Stomach (tissue), 9 donors: ENCODE measurements around the gene AKIRIN2. TPM values are rescaled to one million over a fixed set of nuclear protein-coding genes. Genes with fewer than 3 reads are reported as not detected.
A peak's percentile ranks its signal among the peaks of the same experiment; 100 is the strongest.

ENCODE experiments used
- DNase-seq, 2 donors: peaks; one replicate each; pipeline versions ENCODE4 v3.0.0 to v3.0.0-alpha.2; 2013 to 2019
- H3K27ac ChIP-seq, 5 donors: fragments of 200-600 bp in 4 of 5; sonication (generic) in 4 of 5; one replicate each; pipeline ENCODE4 v1.5.1; 2013 to 2019; ENCODE audit warnings: mild to moderate bottlenecking in 1 of 5, moderate library complexity in 1 of 5
- H3K27me3 ChIP-seq, 3 donors: fragments of 200-600 bp; sonication (generic); one replicate each; pipeline ENCODE4 v1.5.1; 2017 to 2019; ENCODE audit warnings: mixed run types in 1 of 3
- H3K36me3 ChIP-seq, 4 donors: fragments of 200-600 bp; sonication (generic); 1 replicate in 3 of 4; 2 replicates in 1 of 4; pipeline ENCODE4 v1.5.1; 2016 to 2019
- H3K4me1 ChIP-seq, 4 donors: fragments of 200-600 bp; sonication (generic); one replicate each; pipeline ENCODE4 v1.5.1; 2016 to 2019
- H3K4me3 ChIP-seq, 4 donors: fragments of 200-600 bp; sonication (generic) in 3 of 4; one replicate each; pipeline ENCODE4 v1.5.1; 2016 to 2019; ENCODE audit warnings: mild to moderate bottlenecking in 1 of 4
- H3K9me3 ChIP-seq, 4 donors: fragments of 200-600 bp; sonication (generic); one replicate each; pipeline ENCODE4 v1.5.1; 2016 to 2019
- CTCF ChIP-seq, 7 experiments: fragments of 450-650 bp in 4 of 7; fragments of 200-600 bp in 3 of 7; sonication (generic) in 3 of 7; IDR thresholded peaks; one replicate each; pipeline ENCODE4 v1.5.1; 2016 to 2019; ENCODE audit warnings: antibody characterized with exemption in 7 of 7, control low read depth in 2 of 7, mild to moderate bottlenecking in 1 of 7
- EP300 ChIP-seq: sonication (generic); formaldehyde crosslinking; IDR thresholded peaks from one replicate; pipeline ENCODE4 v1.6.1; 2017; ENCODE audit warnings: antibody characterized with exemption
- POLR2A ChIP-seq, 4 donors: fragments of 450-650 bp; IDR thresholded peaks; one replicate each; pipeline ENCODE4 v1.6.1; 2016; ENCODE audit warnings: antibody characterized with exemption in 4 of 4, control low read depth in 2 of 4, mild to moderate bottlenecking in 1 of 4, moderate library complexity in 1 of 4
- POLR2AphosphoS5 ChIP-seq, 3 donors: sonication (generic); formaldehyde crosslinking; IDR thresholded peaks; one replicate each; pipeline ENCODE4 v1.6.1; 2016; ENCODE audit warnings: antibody characterized with exemption in 3 of 3
- WGBS, 5 donors: extraction: QIAGEN DNeasy Blood & Tissue Kit in 3 of 5; methylation state at CpG; one replicate each; pipeline versions ENCODE4 v1.1.5 to v1.1.7; 2013 to 2018; 5-methylcytosine and 5-hydroxymethylcytosine counted together
- intact Hi-C: fragments of 100-400 bp; cut with DNase I; formaldehyde crosslinking; loops from one replicate; pipeline ENCODE4 v1.15.1; 2023; ENCODE audit warnings: low total_unique reads
- polyA plus RNA-seq, 3 donors: library from polyadenylated mRNA; stranded (reverse); fragments of 200-250 nt; gene quantifications; one replicate each; pipeline ENCODE4 v1.2.3, GENCODE V29; 2013
- total RNA-seq, 5 donors: library from RNA; depleted of rRNA; stranded (reverse); fragments of >200 nt; gene quantifications; one replicate each; pipeline versions ENCODE4 v1.1.0 to v1.2.3, GENCODE V29; 2014 to 2016
- donor health status: healthy with polysubstance abuse.
- donor health status: Bipolar disorder and iron deficiency.
- donor health status: healthy.

The AKIRIN2 gene
- total and polyA plus RNA-seq, 8 donors = 0.58 to 49.0 (median 12.7) TPM

- TF ChIP-seq POLR2A (IDR thresholded peaks at IDR 0.05) = no peak
- no peak for TF ChIP-seq CTCF (IDR thresholded peaks at IDR 0.05)
- TF ChIP-seq POLR2AphosphoS5 (IDR thresholded peaks at IDR 0.05) = no peak
- TF ChIP-seq EP300 = no peak
- Histone ChIP-seq H3K27me3 (no peaks in the 10 kb centered on the region), H3K4me1 (peaks cover 11 to 36% (median 23%) of the 10 kb centered on the region in 4 donors), H3K9me3 (no peaks in the 10 kb centered on the region), H3K27ac (peak overlapping the region; percentile 79 to 99 (median 97)), H3K4me3 (peak overlapping the region; percentile 81 to 92 (median 87)), H3K36me3 (no peaks in the 10 kb centered on the region)
- intact Hi-C loops = no loop called here
- WGBS, 5 donors = 1 to 5% (median 1%) methylated on average over 7 of the region's 7 CpGs
- no peak for DNase-seq
These were observed 534 bp upstream of the AKIRIN2 start for GRCh38 chr6:87702589-87702945.

- Histone ChIP-seq H3K27ac (peak overlapping the region; percentile 95 to 99 (median 97)), H3K4me3 (peak overlapping the region; percentile 81 to 92 (median 87)), H3K9me3 (no peaks in the 10 kb centered on the region), H3K27me3 (no peaks in the 10 kb centered on the region), H3K4me1 (peaks cover 22 to 49% (median 32%) of the 10 kb centered on the region in 4 donors), H3K36me3 (no peaks in the 10 kb centered on the region)
- 0 to 1% (median 0%) methylated on average over 26 to 36 of the region's 36 CpGs for WGBS, 5 donors
- no peak for TF ChIP-seq POLR2A (IDR thresholded peaks at IDR 0.05)
- TF ChIP-seq POLR2AphosphoS5 (IDR thresholded peaks at IDR 0.05) = no peak
- TF ChIP-seq CTCF (IDR thresholded peaks at IDR 0.05) = no peak
- TF ChIP-seq EP300 = no peak
- intact Hi-C loops = no loop called here
- no peak for DNase-seq
These were observed 723 bp downstream of the AKIRIN2 start for GRCh38 chr6:87701344-87701675.

DNA sequence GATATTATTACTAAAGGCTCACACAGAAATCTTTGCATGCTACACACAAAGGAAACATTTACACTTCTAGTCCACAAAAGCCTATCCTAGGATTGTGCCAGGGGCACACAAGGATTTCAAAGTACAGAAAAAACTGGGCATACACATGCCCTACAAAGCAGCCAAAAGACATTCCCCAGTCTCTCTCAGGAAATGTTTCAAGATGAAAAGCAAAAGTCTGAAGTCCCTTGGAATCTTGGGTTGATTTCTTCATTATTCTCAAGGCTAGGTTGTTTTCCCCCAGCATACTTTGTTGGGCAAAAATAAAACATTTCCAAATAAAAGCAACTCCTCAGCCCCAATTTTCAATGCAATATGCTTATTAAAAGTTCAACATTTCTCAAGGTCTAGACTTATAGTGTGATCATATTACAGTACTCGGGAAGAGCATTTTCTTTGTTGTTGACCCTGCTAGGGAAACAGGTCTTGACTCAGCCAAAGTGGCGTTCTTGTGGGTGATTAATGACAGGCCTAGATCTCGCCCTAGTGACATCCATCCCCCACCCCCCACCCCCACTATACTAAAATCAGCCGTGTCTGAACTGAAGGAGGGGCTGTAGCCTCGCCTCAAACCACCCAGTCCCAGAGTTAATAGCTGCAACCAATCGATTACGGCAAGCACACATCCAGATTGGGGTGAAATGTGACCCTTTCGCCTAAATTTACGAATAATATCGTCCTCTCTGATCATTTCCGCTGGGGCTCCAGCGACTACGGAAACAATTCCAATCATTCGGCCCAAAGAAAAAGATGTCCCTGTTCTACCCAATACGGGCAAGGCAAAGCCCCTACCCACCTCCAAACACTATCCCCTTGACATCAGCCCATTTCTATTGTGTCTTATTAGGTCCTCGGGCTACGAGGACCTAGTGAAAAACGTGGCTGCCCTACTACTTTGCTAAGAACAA is 1.4 kb downstream of the AKIRIN2 start:
- Histone ChIP-seq H3K36me3 (no peaks in the 10 kb centered on the region), H3K27ac (peak overlapping the region; percentile 95 to 99 (median 97)), H3K27me3 (no peaks in the 10 kb centered on the region), H3K4me3 (peak overlapping the region; percentile 81 to 92 (median 87)), H3K4me1 (peaks cover 28 to 55% (median 38%) of the 10 kb centered on the region in 4 donors), H3K9me3 (no peaks in the 10 kb centered on the region)
- DNase-seq = peak in 1 of 2 donors; percentile 87
- WGBS, 5 donors = 0 to 1% (median 1%) methylated on average over 18 of the region's 18 CpGs
- TF ChIP-seq POLR2AphosphoS5 (IDR thresholded peaks at IDR 0.05) (peak in 1 of 3 donors; percentile 16), CTCF (IDR thresholded peaks at IDR 0.05) (no peak), EP300 (no peak), POLR2A (IDR thresholded peaks at IDR 0.05) (no peak)
- intact Hi-C loops = no loop called here

DNA sequence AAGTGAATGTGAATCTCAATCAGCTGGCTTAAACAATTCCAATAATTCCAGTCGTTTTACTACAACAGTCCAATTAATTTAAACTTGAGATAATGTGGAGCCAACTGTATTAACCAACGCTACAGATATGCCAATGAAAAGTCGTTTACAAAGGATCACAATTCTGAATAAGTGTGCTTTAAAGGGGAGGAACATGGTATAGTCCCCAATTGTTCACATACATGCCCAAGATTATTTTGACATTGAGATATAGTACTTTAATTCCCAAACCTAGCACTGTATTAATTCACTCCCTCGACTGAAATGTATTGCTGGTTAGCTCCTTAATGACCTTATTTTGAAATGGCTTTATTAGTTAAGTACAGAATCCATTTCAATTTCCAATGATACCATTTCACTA is 2.5 kb downstream of the AKIRIN2 start:
- peak overlapping the region; percentile 81 to 92 (median 87) for H3K4me3 ChIP-seq
- no peaks in the 10 kb centered on the region for H3K9me3 ChIP-seq
- H3K27me3 ChIP-seq = no peaks in the 10 kb centered on the region
- TF ChIP-seq CTCF (IDR thresholded peaks at IDR 0.05) (no peak), POLR2A (IDR thresholded peaks at IDR 0.05) (no peak), EP300 (no peak), POLR2AphosphoS5 (IDR thresholded peaks at IDR 0.05) (no peak)
- H3K27ac ChIP-seq = peak overlapping the region in 3 of 5 donors; percentile 97 to 99 (median 99)
- intact Hi-C loops = no loop called here
- peaks cover 32 to 66% (median 45%) of the 10 kb centered on the region in 4 donors for H3K4me1 ChIP-seq
- WGBS, 5 donors = 1 to 3% (median 2%) methylated on average over 4 of the region's 4 CpGs
- no peaks in the 10 kb centered on the region for H3K36me3 ChIP-seq
- DNase-seq = no peak
